Muscle layer of colon (tissue), 2 donors: ENCODE data around the gene DLG5.

Source experiments
- H3K27ac ChIP-seq: one replicate; pipeline ENCODE4 v1.7.0; 2013; ENCODE audit warnings: low read depth, mild to moderate bottlenecking, low read length, moderate library complexity
- H3K27me3 ChIP-seq, 2 donors: one replicate each; pipeline ENCODE4 v1.7.0; 2013; ENCODE audit warnings: low read length in 2 of 2, mild to moderate bottlenecking in 2 of 2; ENCODE audit not compliant: insufficient read depth in 2 of 2, control insufficient read depth in 1 of 2
- H3K36me3 ChIP-seq: one replicate; pipeline ENCODE4 v1.7.0; 2013; ENCODE audit warnings: mild to moderate bottlenecking, low read length; ENCODE audit not compliant: insufficient read depth
- H3K4me1 ChIP-seq: one replicate; pipeline ENCODE4 v1.7.0; 2013; ENCODE audit warnings: mild to moderate bottlenecking, low read length; ENCODE audit not compliant: insufficient read depth
- H3K4me3 ChIP-seq, 2 donors: one replicate each; pipeline ENCODE4 v1.7.0; 2013; ENCODE audit warnings: low read length in 2 of 2, low read depth in 1 of 2, mild to moderate bottlenecking in 1 of 2, moderate library complexity in 1 of 2
- H3K9ac ChIP-seq: one replicate; pipeline ENCODE4 v1.7.0; 2013; ENCODE audit warnings: low read length
- H3K9me3 ChIP-seq: one replicate; pipeline ENCODE4 v1.7.0; 2013; ENCODE audit warnings: mild to moderate bottlenecking, low read length
- donor health status: abdominal sarcoma.
- donor health status: Adenocarcinoma of cecum.

The DLG5 gene

DNA sequence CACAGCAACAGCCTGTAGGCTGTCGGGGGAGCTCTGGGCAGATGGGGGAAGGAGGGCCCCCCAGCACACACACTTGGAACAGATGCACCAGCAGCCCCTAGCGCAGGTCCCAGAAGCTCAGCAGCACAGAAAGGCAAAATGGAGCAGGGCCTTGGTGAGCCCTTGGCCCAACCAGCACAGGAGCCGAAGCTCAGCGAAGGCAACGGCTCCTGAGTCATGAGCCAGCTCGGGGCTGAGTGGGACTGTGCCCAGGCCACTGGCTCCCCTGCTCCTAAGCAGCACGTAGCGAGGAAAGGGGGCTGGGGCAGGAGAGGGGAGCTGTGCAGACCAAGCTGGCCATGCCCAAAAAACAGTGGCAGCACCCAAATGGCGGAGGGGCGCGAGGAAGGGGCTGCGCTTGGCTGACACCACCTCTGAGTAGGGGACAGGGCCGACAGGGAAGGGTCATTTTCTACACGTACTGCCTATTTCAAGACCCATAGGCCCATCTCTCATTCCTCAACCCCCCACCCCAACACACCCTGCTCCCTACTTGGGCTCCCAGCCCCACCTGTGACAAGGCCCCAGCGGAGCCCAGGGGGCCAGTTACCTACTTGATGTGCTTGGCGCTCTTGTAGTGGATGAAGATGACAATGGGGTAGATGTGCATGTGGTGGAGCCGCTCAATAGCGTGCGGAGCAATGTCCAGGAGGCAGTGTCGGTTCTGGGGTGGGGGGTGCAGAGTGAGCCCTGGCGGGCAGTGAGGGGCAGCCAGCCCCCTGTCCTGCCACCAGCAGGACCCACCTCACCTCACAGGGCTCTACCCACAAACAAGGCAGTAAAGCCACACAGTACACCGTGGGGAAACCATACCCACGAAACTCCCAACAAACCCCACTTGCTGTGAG, 132.1 kb downstream of the DLG5 start:
- peaks cover 94% of the 10 kb centered on the region for H3K36me3 ChIP-seq
- no peaks in the 10 kb centered on the region for H3K27me3 ChIP-seq
- H3K4me1 ChIP-seq = no peaks in the 10 kb centered on the region
- H3K9me3 ChIP-seq = no peaks in the 10 kb centered on the region
- no peak overlapping the region for H3K9ac ChIP-seq
- no peak overlapping the region for H3K4me3 ChIP-seq
- H3K27ac ChIP-seq = no peak overlapping the region

DNA sequence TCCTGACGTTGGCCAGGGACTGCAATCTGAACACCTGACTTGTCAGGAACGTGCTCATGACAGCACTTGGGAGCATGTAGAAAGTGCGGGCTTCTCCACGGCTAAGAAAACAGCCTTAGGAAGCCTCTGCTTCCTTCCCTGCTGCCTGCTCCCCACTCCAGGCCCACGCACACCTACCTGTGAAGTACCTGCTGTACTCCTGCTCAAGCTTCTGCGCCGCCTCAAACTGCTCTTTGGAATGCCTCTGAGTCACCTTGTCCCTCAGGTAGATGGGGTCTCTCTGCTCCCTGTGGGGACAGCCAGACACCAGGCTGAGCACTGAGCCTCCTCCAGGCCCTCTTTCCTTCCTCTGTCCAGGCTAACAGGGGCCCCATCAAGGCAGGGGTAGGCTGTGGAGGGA, 132.7 kb downstream of the DLG5 start:
- H3K9ac ChIP-seq = no peak overlapping the region

GRCh38 chr10:77792155-77792554, 134.4 kb downstream of the DLG5 start:
- Histone ChIP-seq H3K27ac (no peak overlapping the region), H3K9ac (no peak overlapping the region), H3K27me3 (no peaks in the 10 kb centered on the region), H3K36me3 (peaks cover 78% of the 10 kb centered on the region), H3K9me3 (no peaks in the 10 kb centered on the region), H3K4me3 (no peak overlapping the region), H3K4me1 (no peaks in the 10 kb centered on the region)

More for the DNA sequence above, 132.7 kb downstream of the DLG5 start:
- H3K4me3 ChIP-seq = no peak overlapping the region
- no peaks in the 10 kb centered on the region for H3K27me3 ChIP-seq
- H3K36me3 ChIP-seq = peaks cover 88% of the 10 kb centered on the region
- H3K27ac ChIP-seq = no peak overlapping the region
- no peaks in the 10 kb centered on the region for H3K9me3 ChIP-seq
- H3K4me1 ChIP-seq = no peaks in the 10 kb centered on the region

- Histone ChIP-seq H3K4me1 (no peaks in the 10 kb centered on the region), H3K27ac (no peak overlapping the region), H3K27me3 (no peaks in the 10 kb centered on the region), H3K4me3 (no peak overlapping the region), H3K9ac (no peak overlapping the region), H3K36me3 (peaks cover 72% of the 10 kb centered on the region), H3K9me3 (no peaks in the 10 kb centered on the region)
Measured at GRCh38 chr10:77791506-77791905, 135.0 kb downstream of the DLG5 start.

GRCh38 chr10:77789861-77790260, 136.7 kb downstream of the DLG5 start:
- Histone ChIP-seq H3K9me3 (no peaks in the 10 kb centered on the region), H3K36me3 (peaks cover 56% of the 10 kb centered on the region), H3K4me3 (no peak overlapping the region), H3K4me1 (no peaks in the 10 kb centered on the region), H3K27me3 (no peaks in the 10 kb centered on the region), H3K27ac (no peak overlapping the region), H3K9ac (no peak overlapping the region)

DNA sequence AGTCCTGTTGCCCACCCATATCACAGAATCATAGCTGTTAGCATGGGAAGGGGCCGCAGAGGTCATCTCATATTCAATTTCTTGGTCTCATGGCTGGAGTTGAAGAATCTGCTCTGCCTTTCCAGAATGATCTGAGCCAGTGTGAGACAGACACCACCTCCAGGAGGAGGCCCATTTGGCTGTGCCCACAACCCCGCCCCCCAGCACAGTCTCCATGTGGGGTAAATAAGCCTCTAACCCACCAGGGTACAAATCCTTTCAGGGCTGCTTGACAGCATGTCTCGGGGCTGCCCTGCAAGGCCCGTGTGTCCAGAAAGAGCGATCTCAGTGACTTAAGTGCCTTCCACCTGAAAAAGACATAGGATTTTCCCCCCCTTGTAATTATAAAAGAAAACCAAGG, 137.5 kb downstream of the DLG5 start:
- peaks cover 51% of the 10 kb centered on the region for H3K36me3 ChIP-seq
- H3K27me3 ChIP-seq = no peaks in the 10 kb centered on the region
- no peak overlapping the region for H3K9ac ChIP-seq
- H3K4me3 ChIP-seq = no peak overlapping the region
- no peak overlapping the region for H3K27ac ChIP-seq
- H3K4me1 ChIP-seq = no peaks in the 10 kb centered on the region
- no peaks in the 10 kb centered on the region for H3K9me3 ChIP-seq

GRCh38 chr10:77788496-77789010, 138.0 kb downstream of the DLG5 start:
- no peak overlapping the region for H3K4me3 ChIP-seq
- H3K36me3 ChIP-seq = peaks cover 47% of the 10 kb centered on the region
- H3K9ac ChIP-seq = no peak overlapping the region

DNA sequence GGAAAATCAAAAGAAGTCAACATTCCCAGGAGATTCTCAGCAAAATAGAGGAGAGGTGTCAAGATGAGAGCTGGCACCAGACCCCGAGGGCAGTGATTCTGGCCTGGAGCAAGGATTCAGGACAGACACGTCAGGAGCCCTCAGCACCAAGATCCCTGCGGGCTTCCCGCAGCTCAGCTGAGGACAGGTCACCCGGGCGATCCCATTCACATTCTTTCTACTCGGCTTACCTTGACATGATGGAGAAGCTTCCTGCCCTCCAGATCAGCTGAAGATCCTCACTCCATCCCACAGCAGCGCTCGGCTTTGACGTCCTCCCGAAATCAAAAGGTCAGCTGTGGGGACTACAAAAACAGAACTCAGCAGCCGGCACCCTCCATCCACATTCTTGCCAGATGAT, 139.1 kb downstream of the DLG5 start:
- no peak overlapping the region for H3K9ac ChIP-seq
- H3K4me1 ChIP-seq = no peaks in the 10 kb centered on the region
- H3K36me3 ChIP-seq = peaks cover 39% of the 10 kb centered on the region
- H3K27me3 ChIP-seq = no peaks in the 10 kb centered on the region
- no peaks in the 10 kb centered on the region for H3K9me3 ChIP-seq
- no peak overlapping the region for H3K27ac ChIP-seq
- H3K4me3 ChIP-seq = no peak overlapping the region

More at GRCh38 chr10:77788496-77789010, 138.0 kb downstream of the DLG5 start:
- Histone ChIP-seq H3K27me3 (no peaks in the 10 kb centered on the region), H3K9me3 (no peaks in the 10 kb centered on the region), H3K27ac (no peak overlapping the region), H3K4me1 (no peaks in the 10 kb centered on the region)

DNA sequence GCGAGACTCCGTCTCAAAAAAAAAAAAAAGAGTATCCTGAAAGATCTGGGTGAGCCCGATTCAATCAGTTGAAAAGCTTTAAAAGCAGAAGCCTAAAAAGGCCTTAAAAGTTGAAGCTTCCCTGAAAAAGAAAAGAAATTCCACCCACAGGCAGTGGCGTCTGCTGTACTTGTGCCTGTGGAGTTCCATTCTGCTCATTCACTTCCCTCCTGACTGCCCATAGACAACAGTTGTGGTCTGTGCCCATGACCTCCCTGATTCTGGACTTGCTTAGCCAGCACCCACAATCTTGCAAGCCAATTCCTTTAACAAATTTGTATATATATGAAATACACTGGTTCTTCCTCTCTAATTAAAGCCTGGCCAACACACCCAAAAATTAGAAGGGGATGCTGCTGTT, 141.7 kb downstream of the DLG5 start:
- no peak overlapping the region for H3K27ac ChIP-seq
- no peaks in the 10 kb centered on the region for H3K4me1 ChIP-seq
- no peaks in the 10 kb centered on the region for H3K9me3 ChIP-seq
- peaks cover 19% of the 10 kb centered on the region for H3K36me3 ChIP-seq
- no peaks in the 10 kb centered on the region for H3K27me3 ChIP-seq
- no peak overlapping the region for H3K9ac ChIP-seq
- no peak overlapping the region for H3K4me3 ChIP-seq

DNA sequence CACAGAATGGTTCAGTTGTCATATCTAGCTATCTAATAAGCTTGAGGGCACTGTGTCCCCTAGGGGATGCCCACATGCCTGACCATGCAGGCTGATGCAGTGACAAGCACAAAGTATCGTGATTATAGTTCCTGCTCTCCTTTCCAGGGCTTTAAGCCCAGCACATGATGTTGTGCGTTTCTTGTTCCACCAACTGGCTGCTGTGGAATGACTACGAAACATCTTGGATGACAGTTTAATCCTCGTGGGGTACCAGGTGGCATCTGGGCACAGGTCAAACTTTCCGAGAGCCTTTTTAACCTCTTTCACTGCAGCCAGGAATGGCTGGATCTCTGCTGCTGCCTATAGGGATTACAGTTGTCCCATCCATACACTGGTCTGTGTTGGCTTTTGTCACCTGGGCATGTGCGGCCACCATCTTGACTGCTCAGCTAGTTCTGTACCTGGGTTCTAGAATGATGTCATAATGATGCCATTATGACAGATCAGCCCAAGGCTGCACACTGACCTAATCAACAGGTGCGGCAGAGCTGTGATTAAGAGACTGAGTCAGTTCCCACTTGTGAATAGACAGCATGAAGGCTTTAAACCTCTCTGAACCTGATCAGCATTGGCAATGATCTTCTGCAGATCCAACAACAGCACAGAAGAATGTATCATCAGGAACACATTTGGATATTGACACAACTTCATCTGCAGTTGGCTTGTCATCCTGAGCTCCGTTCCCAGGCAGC, 144.1 kb downstream of the DLG5 start:
- H3K4me1 ChIP-seq = no peaks in the 10 kb centered on the region
- H3K27me3 ChIP-seq = no peaks in the 10 kb centered on the region
- no peaks in the 10 kb centered on the region for H3K9me3 ChIP-seq
- peaks cover 14% of the 10 kb centered on the region for H3K36me3 ChIP-seq
- H3K27ac ChIP-seq = no peak overlapping the region
- no peak overlapping the region for H3K4me3 ChIP-seq
- no peak overlapping the region for H3K9ac ChIP-seq

DNA sequence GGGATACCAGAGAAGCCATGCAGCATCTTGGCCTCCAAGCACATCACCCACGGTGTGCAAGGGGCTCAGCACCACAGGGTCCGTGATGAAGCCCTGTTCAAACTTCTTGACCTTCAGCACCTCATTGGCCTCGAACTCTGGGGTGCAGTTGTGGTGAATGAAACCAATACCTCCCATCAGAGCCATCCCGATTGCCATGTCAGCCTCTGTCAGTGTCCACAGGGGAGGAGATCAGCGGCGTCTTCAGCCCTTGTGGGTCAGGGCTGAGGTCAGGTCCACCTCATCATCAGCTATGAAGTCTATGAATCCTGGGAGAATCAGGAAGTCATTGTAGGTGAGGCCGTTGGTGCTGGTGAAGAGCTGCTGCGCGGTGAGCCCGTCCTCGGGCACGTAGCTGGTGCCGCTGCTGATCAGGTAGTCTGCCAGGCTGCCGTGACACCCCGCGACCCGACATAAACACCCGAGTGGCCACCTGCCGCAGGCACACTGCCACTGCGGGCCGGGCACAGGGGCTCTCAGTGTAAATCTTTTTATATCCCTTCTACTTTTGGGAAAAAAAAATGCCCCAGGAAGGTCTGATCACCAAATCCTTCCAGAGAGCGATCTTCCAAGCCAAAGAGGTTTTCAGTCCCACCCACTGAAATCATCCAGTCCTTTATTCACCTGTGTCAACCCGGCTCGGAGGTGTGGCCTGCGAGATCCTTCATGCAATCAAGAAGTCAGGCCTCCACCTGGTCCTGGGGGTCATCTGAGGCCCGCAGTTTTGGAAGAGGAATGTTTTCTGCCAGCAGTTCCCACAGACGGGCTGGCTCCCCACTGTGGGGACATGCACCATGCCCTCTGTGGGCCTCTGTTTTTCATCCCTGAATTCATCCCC, 144.9 kb downstream of the DLG5 start:
- no peak overlapping the region for H3K27ac ChIP-seq
- H3K9me3 ChIP-seq = no peaks in the 10 kb centered on the region
- H3K4me3 ChIP-seq = no peak overlapping the region
- H3K4me1 ChIP-seq = no peaks in the 10 kb centered on the region
- H3K36me3 ChIP-seq = peaks cover 10% of the 10 kb centered on the region
- H3K27me3 ChIP-seq = no peaks in the 10 kb centered on the region
- H3K9ac ChIP-seq = no peak overlapping the region
